Liver (tissue), 9 donors: ENCODE data around the gene ERCC6. TPM values are rescaled to one million over a fixed set of nuclear protein-coding genes. Genes with fewer than 3 reads are reported as not detected.
A peak's percentile ranks its signal among the peaks of the same experiment; 100 is the strongest.

Experiments used
- DNase-seq: peaks from one replicate; pipeline ENCODE4 v3.0.0-alpha.2; 2017; ENCODE audit warnings: low spot score
- H3K27ac ChIP-seq, 2 donors: one replicate each; pipeline ENCODE4 v1.7.0; 2013; ENCODE audit warnings: inconsistent platforms in 2 of 2, low read length in 2 of 2, control low read depth in 1 of 2, low read depth in 1 of 2, mild to moderate bottlenecking in 1 of 2
- H3K27me3 ChIP-seq, 4 donors: one replicate each; pipeline versions ENCODE4 v1.6.1 to v1.7.0; 2013; ENCODE audit warnings: low read length in 3 of 4, inconsistent platforms in 1 of 4, mild to moderate bottlenecking in 1 of 4, moderate library complexity in 1 of 4; ENCODE audit not compliant: control insufficient read depth in 4 of 4, insufficient read depth in 4 of 4
- H3K36me3 ChIP-seq, 4 donors: one replicate each; pipeline versions ENCODE4 v1.6.1 to v1.7.0; 2013; ENCODE audit warnings: low read length in 3 of 4, mild to moderate bottlenecking in 3 of 4, low read depth in 1 of 4, moderate library complexity in 1 of 4; ENCODE audit not compliant: control insufficient read depth in 4 of 4, insufficient read depth in 3 of 4
- H3K4me1 ChIP-seq, 4 donors: one replicate each; pipeline versions ENCODE4 v1.6.1 to v1.7.0; 2013; ENCODE audit warnings: low read length in 3 of 4, mild to moderate bottlenecking in 3 of 4, moderate library complexity in 1 of 4; ENCODE audit not compliant: control insufficient read depth in 4 of 4, insufficient read depth in 4 of 4
- H3K4me3 ChIP-seq, 3 donors: one replicate each; pipeline versions ENCODE4 v1.6.1 to v1.7.0; 2013; ENCODE audit warnings: low read length in 3 of 3, control low read depth in 1 of 3, low read depth in 1 of 3, mild to moderate bottlenecking in 1 of 3
- H3K9ac ChIP-seq, 2 donors: one replicate each; pipeline ENCODE4 v1.7.0; 2013; ENCODE audit warnings: low read length in 2 of 2, mild to moderate bottlenecking in 2 of 2, moderate library complexity in 2 of 2, control low read depth in 1 of 2, low read depth in 1 of 2
- H3K9me3 ChIP-seq, 4 donors: one replicate each; pipeline versions ENCODE4 v1.6.1 to v1.7.0; 2013; ENCODE audit warnings: low read length in 3 of 4; ENCODE audit not compliant: control insufficient read depth in 4 of 4
- EGR1 ChIP-seq, 2 donors: IDR thresholded peaks; 2 replicates each; pipeline ENCODE4 v1.6.1; 2016 to 2018; ENCODE audit warnings: antibody characterized with exemption in 2 of 2, low read depth in 2 of 2
- FOXA1 ChIP-seq: IDR thresholded peaks from 2 replicates; pipeline ENCODE4 v1.6.1; 2016; ENCODE audit warnings: antibody characterized with exemption
- FOXA2 ChIP-seq: IDR thresholded peaks from 2 replicates; pipeline ENCODE4 v1.6.1; 2016; ENCODE audit warnings: antibody characterized with exemption
- GABPA ChIP-seq, 2 donors: IDR thresholded peaks in 1 of 2; conservative IDR thresholded peaks in 1 of 2; 2 replicates each; pipeline ENCODE4 v1.6.1; 2016; ENCODE audit warnings: antibody characterized with exemption in 2 of 2, mild to moderate bottlenecking in 1 of 2, moderate library complexity in 1 of 2
- HNF4A ChIP-seq, 2 donors: conservative IDR thresholded peaks; 2 replicates each; pipeline ENCODE4 v1.6.1; 2016; ENCODE audit warnings: antibody characterized with exemption in 2 of 2, mild to moderate bottlenecking in 2 of 2
- HNF4G ChIP-seq: IDR thresholded peaks from 2 replicates; pipeline ENCODE4 v1.6.1; 2016; ENCODE audit warnings: antibody characterized with exemption
- JUND ChIP-seq, 2 donors: IDR thresholded peaks; 2 replicates each; pipeline ENCODE4 v1.6.1; 2016; ENCODE audit warnings: antibody characterized with exemption in 2 of 2
- NR2F2 ChIP-seq: IDR thresholded peaks from 2 replicates; pipeline ENCODE4 v1.6.1; 2016; ENCODE audit warnings: antibody characterized with exemption
- RAD21 ChIP-seq, 2 donors: IDR thresholded peaks; 2 replicates each; pipeline ENCODE4 v1.6.1; 2016; ENCODE audit warnings: antibody characterized with exemption in 2 of 2, mild to moderate bottlenecking in 2 of 2
- RXRA ChIP-seq, 2 donors: IDR thresholded peaks; 2 replicates each; pipeline ENCODE4 v1.6.1; 2017 to 2018; ENCODE audit warnings: antibody characterized with exemption in 2 of 2, mild to moderate bottlenecking in 1 of 2
- SP1 ChIP-seq: IDR thresholded peaks from 2 replicates; pipeline ENCODE4 v1.6.1; 2018; ENCODE audit warnings: antibody characterized with exemption, mild to moderate bottlenecking
- TAF1 ChIP-seq: conservative IDR thresholded peaks from 2 replicates; pipeline ENCODE4 v1.6.1; 2016; ENCODE audit warnings: antibody characterized with exemption, mild to moderate bottlenecking
- YY1 ChIP-seq: IDR thresholded peaks from 2 replicates; pipeline ENCODE4 v1.6.1; 2016; ENCODE audit warnings: antibody characterized with exemption, mild to moderate bottlenecking
- WGBS: extraction: QIAGEN DNeasy Blood & Tissue Kit; methylation state at CpG from one replicate; pipeline ENCODE4 v1.1.7; 2013; 5-methylcytosine and 5-hydroxymethylcytosine counted together
- polyA plus RNA-seq, 2 donors: library from polyadenylated mRNA; stranded (reverse) in 1 of 2; unstranded in 1 of 2; fragments of 200-250 nt in 1 of 2; fragments of >200 nt in 1 of 2; fragmentation: Nextera tagmentation in 1 of 2; extraction: Ambion mirVana in 1 of 2; gene quantifications; one replicate each; pipeline versions ENCODE4 v1.2.1 to v1.2.3, GENCODE V29; 2013 to 2015
- total RNA-seq, 2 donors: library from RNA; depleted of rRNA; stranded (reverse); fragments of >200 nt; gene quantifications; one replicate each; pipeline ENCODE4 v1.2.3, GENCODE V29; 2014
- TF ChIP-seq, protein P1 (sequence below): IDR thresholded peaks from 2 replicates; pipeline ENCODE4 v1.6.1; 2016; ENCODE audit warnings: antibody characterized with exemption
- TF ChIP-seq, protein P2 (sequence below): fragments of 150-350 bp; IDR thresholded peaks from 2 replicates; pipeline ENCODE4 v1.5.1; 2017; ENCODE audit warnings: improper control_type of control experiment, low read depth, low read length; ENCODE audit not compliant: missing input control
- TF ChIP-seq, protein P3 (sequence below): IDR thresholded peaks from 2 replicates; pipeline ENCODE4 v1.6.1; 2016; ENCODE audit warnings: antibody characterized with exemption, mild to moderate bottlenecking
- TF ChIP-seq, protein P4 (sequence below): IDR thresholded peaks from 2 replicates; pipeline ENCODE4 v1.6.1; 2016; ENCODE audit warnings: antibody characterized with exemption
- TF ChIP-seq, protein P5 (sequence below): IDR thresholded peaks from 2 replicates; pipeline ENCODE4 v1.6.1; 2016; ENCODE audit warnings: antibody characterized with exemption
- donor health status: healthy.
- donor health status: healthy.
- donor health status: healthy.
- donor health status: healthy.
- donor health status: healthy.

The ERCC6 gene
- total and polyA plus RNA-seq, 4 donors = 2.3 to 17.1 (median 7.5) TPM

DNA sequence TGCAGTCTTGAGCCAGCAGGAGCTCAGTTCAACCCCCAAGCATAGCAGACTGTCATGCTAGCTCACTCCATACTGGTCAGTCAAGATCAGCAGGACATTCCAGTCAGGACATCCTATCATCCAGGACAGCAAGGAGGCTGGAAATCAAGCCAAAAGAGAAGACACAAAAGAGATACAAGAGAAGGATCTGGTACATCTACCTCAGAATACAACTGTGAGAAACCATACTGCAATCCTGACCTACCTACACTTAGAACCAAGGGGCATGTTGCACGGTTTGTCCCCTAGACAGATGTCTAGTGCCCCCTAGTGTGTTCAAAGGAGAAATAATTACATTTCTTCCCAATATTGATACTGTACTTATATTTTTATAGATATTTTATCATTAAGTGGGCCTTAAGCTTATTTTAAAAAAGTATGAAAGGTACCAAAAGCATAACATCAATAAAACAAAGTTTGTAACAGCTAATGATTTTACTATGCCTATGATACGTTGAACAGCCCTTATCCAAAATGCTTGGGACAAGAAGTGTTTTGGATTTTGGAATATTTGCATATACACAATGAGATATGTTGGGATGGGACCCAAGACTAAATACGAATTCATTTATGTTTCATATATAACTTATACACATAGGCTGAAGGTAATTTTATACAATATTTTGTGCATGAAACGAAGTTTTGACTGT lies 26.7 kb downstream of the ERCC6 start:
- DNase-seq = no peak
- no peaks in the 10 kb centered on the region for H3K9me3 ChIP-seq
- no peaks in the 10 kb centered on the region for H3K4me1 ChIP-seq
- H3K27me3 ChIP-seq = no peaks in the 10 kb centered on the region
- no peak overlapping the region for H3K9ac ChIP-seq
- no peak overlapping the region for H3K27ac ChIP-seq
- H3K36me3 ChIP-seq = peaks cover 0 to 17% (median 10%) of the 10 kb centered on the region in 4 donors
- TF ChIP-seq SP1 (no peak), FOXA2 (no peak), FOXA1 (no peak), YY1 (no peak), GABPA (IDR thresholded peaks at IDR 0.05 in 1 of 2, conservative IDR thresholded peaks at IDR 0.05 in 1 of 2) (no peak), RXRA (IDR thresholded peaks at IDR 0.05) (no peak), EGR1 (IDR thresholded peaks at IDR 0.05; ENCODE audit: low read depth in 2 of 2) (no peak), JUND (IDR thresholded peaks at IDR 0.05) (no peak), RAD21 (IDR thresholded peaks at IDR 0.05) (peak; percentile 79 to 83), TAF1 (no peak), NR2F2 (no peak), HNF4G (no peak), HNF4A (conservative IDR thresholded peaks at IDR 0.05) (no peak)
- TF ChIP-seq, protein P1, sequence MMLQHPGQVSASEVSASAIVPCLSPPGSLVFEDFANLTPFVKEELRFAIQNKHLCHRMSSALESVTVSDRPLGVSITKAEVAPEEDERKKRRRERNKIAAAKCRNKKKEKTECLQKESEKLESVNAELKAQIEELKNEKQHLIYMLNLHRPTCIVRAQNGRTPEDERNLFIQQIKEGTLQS = no peak
- TF ChIP-seq, protein P2, sequence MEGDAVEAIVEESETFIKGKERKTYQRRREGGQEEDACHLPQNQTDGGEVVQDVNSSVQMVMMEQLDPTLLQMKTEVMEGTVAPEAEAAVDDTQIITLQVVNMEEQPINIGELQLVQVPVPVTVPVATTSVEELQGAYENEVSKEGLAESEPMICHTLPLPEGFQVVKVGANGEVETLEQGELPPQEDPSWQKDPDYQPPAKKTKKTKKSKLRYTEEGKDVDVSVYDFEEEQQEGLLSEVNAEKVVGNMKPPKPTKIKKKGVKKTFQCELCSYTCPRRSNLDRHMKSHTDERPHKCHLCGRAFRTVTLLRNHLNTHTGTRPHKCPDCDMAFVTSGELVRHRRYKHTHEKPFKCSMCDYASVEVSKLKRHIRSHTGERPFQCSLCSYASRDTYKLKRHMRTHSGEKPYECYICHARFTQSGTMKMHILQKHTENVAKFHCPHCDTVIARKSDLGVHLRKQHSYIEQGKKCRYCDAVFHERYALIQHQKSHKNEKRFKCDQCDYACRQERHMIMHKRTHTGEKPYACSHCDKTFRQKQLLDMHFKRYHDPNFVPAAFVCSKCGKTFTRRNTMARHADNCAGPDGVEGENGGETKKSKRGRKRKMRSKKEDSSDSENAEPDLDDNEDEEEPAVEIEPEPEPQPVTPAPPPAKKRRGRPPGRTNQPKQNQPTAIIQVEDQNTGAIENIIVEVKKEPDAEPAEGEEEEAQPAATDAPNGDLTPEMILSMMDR = peak; percentile 36
- WGBS = 67% methylated on average over 4 of the region's 4 CpGs
- no peak overlapping the region for H3K4me3 ChIP-seq

DNA sequence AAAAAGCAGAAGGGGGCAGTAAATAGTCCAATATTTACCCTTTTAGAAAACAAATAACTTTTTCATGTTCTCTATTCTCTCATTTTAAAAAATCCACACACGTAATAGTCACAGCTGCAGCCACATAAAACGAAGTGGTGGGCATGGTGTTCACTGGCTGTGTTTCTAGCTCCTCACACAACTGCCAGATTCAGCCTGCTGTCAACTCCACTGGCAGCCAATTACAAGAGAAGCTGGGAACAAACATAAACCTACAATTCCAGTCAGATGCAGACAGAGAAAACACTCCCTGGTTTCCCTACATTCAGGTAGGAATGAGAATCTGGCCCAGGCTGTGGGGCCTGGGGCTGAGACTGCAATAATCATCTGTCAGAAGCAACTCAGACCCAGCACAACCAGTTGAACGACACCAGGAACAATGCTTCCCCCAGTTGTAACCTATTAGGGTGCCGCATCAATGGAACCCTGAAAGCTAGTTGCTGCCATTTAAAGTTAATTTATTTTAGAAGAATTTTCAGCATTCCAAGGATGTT lies 29.1 kb downstream of the ERCC6 start:
- Histone ChIP-seq H3K9ac (no peak overlapping the region), H3K27ac (no peak overlapping the region), H3K9me3 (no peaks in the 10 kb centered on the region), H3K27me3 (no peaks in the 10 kb centered on the region), H3K4me1 (no peaks in the 10 kb centered on the region), H3K4me3 (no peak overlapping the region), H3K36me3 (peaks cover 0 to 8% (median 3%) of the 10 kb centered on the region in 4 donors)
- TF ChIP-seq EGR1 (IDR thresholded peaks at IDR 0.05; ENCODE audit: low read depth in 2 of 2) = no peak
- no peak for TF ChIP-seq RXRA (IDR thresholded peaks at IDR 0.05)
- no peak for TF ChIP-seq JUND (IDR thresholded peaks at IDR 0.05)
- TF ChIP-seq, protein P3, sequence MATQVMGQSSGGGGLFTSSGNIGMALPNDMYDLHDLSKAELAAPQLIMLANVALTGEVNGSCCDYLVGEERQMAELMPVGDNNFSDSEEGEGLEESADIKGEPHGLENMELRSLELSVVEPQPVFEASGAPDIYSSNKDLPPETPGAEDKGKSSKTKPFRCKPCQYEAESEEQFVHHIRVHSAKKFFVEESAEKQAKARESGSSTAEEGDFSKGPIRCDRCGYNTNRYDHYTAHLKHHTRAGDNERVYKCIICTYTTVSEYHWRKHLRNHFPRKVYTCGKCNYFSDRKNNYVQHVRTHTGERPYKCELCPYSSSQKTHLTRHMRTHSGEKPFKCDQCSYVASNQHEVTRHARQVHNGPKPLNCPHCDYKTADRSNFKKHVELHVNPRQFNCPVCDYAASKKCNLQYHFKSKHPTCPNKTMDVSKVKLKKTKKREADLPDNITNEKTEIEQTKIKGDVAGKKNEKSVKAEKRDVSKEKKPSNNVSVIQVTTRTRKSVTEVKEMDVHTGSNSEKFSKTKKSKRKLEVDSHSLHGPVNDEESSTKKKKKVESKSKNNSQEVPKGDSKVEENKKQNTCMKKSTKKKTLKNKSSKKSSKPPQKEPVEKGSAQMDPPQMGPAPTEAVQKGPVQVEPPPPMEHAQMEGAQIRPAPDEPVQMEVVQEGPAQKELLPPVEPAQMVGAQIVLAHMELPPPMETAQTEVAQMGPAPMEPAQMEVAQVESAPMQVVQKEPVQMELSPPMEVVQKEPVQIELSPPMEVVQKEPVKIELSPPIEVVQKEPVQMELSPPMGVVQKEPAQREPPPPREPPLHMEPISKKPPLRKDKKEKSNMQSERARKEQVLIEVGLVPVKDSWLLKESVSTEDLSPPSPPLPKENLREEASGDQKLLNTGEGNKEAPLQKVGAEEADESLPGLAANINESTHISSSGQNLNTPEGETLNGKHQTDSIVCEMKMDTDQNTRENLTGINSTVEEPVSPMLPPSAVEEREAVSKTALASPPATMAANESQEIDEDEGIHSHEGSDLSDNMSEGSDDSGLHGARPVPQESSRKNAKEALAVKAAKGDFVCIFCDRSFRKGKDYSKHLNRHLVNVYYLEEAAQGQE = no peak
- TF ChIP-seq HNF4G = no peak
- TF ChIP-seq, protein P2 = no peak
- TF ChIP-seq NR2F2 = no peak
- no peak for TF ChIP-seq TAF1
- TF ChIP-seq SP1 = no peak
- no peak for TF ChIP-seq HNF4A (conservative IDR thresholded peaks at IDR 0.05)
- TF ChIP-seq YY1 = no peak
- TF ChIP-seq FOXA1 = no peak
- TF ChIP-seq, protein P4, sequence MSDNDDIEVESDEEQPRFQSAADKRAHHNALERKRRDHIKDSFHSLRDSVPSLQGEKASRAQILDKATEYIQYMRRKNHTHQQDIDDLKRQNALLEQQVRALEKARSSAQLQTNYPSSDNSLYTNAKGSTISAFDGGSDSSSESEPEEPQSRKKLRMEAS = no peak
- TF ChIP-seq, protein P5, sequence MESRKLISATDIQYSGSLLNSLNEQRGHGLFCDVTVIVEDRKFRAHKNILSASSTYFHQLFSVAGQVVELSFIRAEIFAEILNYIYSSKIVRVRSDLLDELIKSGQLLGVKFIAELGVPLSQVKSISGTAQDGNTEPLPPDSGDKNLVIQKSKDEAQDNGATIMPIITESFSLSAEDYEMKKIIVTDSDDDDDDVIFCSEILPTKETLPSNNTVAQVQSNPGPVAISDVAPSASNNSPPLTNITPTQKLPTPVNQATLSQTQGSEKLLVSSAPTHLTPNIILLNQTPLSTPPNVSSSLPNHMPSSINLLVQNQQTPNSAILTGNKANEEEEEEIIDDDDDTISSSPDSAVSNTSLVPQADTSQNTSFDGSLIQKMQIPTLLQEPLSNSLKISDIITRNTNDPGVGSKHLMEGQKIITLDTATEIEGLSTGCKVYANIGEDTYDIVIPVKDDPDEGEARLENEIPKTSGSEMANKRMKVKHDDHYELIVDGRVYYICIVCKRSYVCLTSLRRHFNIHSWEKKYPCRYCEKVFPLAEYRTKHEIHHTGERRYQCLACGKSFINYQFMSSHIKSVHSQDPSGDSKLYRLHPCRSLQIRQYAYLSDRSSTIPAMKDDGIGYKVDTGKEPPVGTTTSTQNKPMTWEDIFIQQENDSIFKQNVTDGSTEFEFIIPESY = no peak
- no peak for TF ChIP-seq FOXA2
- WGBS = 96% methylated on average over 4 of the region's 4 CpGs
- DNase-seq = no peak
